ENCODE data around the gene PLA2G3.

DNA sequence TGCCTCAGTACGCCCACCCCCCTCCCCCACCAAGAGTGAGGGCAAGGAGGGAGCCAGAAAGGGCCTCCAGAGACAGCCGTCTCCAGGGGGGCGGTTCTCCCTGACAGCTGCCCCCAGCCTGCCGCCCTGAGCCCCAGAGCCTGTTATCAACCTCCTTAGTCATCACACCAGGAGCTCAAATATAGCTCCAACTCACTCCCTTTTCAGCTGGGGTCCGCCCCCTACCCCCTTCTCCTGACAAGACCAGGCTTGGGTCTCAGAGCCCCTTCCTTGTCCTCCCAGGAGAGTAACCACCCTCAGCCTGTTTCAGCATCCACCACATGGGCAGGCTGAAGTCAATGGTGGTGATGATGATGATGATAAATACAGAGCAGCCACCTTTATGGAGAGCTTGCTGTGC, 20.1 kb downstream of the PLA2G3 start:
- TF ChIP-seq, protein P1, sequence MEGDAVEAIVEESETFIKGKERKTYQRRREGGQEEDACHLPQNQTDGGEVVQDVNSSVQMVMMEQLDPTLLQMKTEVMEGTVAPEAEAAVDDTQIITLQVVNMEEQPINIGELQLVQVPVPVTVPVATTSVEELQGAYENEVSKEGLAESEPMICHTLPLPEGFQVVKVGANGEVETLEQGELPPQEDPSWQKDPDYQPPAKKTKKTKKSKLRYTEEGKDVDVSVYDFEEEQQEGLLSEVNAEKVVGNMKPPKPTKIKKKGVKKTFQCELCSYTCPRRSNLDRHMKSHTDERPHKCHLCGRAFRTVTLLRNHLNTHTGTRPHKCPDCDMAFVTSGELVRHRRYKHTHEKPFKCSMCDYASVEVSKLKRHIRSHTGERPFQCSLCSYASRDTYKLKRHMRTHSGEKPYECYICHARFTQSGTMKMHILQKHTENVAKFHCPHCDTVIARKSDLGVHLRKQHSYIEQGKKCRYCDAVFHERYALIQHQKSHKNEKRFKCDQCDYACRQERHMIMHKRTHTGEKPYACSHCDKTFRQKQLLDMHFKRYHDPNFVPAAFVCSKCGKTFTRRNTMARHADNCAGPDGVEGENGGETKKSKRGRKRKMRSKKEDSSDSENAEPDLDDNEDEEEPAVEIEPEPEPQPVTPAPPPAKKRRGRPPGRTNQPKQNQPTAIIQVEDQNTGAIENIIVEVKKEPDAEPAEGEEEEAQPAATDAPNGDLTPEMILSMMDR (IDR thresholded peaks at IDR 0.05; ENCODE audit: insufficient read depth, low read length, poor library complexity, severe bottlenecking) = no peak
- no peak for TF ChIP-seq EZH2phosphoT487 (conservative IDR thresholded peaks at IDR 0.05; ENCODE audit: low read length)
